Measurements from ENCODE around the gene SMO. TPM values are rescaled to one million over a fixed set of nuclear protein-coding genes. Genes with fewer than 3 reads are reported as not detected.

Gene SMO
- total RNA-seq, 1 experiment from 2014 or later, result 40.3 TPM

DNA sequence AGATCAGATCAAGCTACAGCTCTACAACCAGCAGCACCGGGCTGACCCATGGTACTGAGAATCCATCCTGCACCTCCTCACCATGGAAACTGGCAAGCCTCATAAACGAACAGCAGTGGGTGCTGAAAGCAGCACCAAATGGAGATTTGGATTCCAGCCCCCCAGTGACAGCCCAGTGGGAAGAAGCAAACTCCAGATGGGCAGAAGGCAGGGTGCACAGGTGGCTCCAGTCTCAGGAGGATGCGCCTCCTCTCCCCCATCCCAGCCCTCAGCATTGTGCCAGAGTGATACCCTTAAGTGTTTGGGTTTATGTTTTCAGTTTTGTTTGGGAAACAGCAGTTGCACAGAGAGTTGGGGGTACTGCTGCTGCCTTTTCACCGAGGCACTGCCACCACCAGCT, 20.6 kb upstream of the SMO start:
- Histone ChIP-seq H3K9me3 (ENCODE audit: low read depth, low read length, poor library complexity, severe bottlenecking) (no peaks in the 10 kb centered on the region), H3K4me1 (ENCODE audit: insufficient read depth, low read length, poor library complexity, severe bottlenecking) (peaks cover 14% of the 10 kb centered on the region), H3K27ac (ENCODE audit: low read depth, low read length, poor library complexity, severe bottlenecking) (no peak overlapping the region), H3K36me3 (ENCODE audit: insufficient read depth, low read length, poor library complexity, severe bottlenecking) (no peaks in the 10 kb centered on the region), H3K4me3 (ENCODE audit: low read depth, low read length, poor library complexity, severe bottlenecking) (no peak overlapping the region), H3K27me3 (replicated peaks; ENCODE audit: insufficient read depth, low read depth, low read length, poor library complexity) (no peaks in the 10 kb centered on the region)
- intact Hi-C loops (cut with micrococcal nuclease; ENCODE audit: unreplicated experiment), result no loop called here
- no peak for TF ChIP-seq EZH2 (IDR thresholded peaks at IDR 0.05; ENCODE audit: borderline replicate concordance, low read depth, low read length, poor library complexity, severe bottlenecking)
- TF ChIP-seq, protein P1, sequence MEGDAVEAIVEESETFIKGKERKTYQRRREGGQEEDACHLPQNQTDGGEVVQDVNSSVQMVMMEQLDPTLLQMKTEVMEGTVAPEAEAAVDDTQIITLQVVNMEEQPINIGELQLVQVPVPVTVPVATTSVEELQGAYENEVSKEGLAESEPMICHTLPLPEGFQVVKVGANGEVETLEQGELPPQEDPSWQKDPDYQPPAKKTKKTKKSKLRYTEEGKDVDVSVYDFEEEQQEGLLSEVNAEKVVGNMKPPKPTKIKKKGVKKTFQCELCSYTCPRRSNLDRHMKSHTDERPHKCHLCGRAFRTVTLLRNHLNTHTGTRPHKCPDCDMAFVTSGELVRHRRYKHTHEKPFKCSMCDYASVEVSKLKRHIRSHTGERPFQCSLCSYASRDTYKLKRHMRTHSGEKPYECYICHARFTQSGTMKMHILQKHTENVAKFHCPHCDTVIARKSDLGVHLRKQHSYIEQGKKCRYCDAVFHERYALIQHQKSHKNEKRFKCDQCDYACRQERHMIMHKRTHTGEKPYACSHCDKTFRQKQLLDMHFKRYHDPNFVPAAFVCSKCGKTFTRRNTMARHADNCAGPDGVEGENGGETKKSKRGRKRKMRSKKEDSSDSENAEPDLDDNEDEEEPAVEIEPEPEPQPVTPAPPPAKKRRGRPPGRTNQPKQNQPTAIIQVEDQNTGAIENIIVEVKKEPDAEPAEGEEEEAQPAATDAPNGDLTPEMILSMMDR (conservative IDR thresholded peaks at IDR 0.05; ENCODE audit: low read depth, low read length), result no peak
- no peak for DNase-seq (ENCODE audit: low spot score)
- ChIA-PET CTCF (no interaction called here), POLR2A (ENCODE audit: low non-redundant PET) (no interaction called here)
- no TSS peak for BruUV-seq (replicated peaks)

GRCh38 chr7:129168231-129169021, 20.0 kb upstream of the SMO start:
- peaks cover 14% of the 10 kb centered on the region for H3K4me1 ChIP-seq (ENCODE audit: insufficient read depth, low read length, poor library complexity, severe bottlenecking)
- H3K9me3 ChIP-seq (ENCODE audit: low read depth, low read length, poor library complexity, severe bottlenecking), result no peaks in the 10 kb centered on the region
- H3K36me3 ChIP-seq (ENCODE audit: insufficient read depth, low read length, poor library complexity, severe bottlenecking), result no peaks in the 10 kb centered on the region
- ChIA-PET POLR2A (ENCODE audit: low non-redundant PET) (interaction anchor here (0.6 kb wide), 1 partner anchor 9 kb away, joined by 3 read pairs; no protein-coding TSS in a partner anchor), CTCF (no interaction called here)
- no peak overlapping the region for H3K27ac ChIP-seq (ENCODE audit: low read depth, low read length, poor library complexity, severe bottlenecking)
- TF ChIP-seq, protein P1 (conservative IDR thresholded peaks at IDR 0.05; ENCODE audit: low read depth, low read length), result no peak
- H3K27me3 ChIP-seq (replicated peaks; ENCODE audit: insufficient read depth, low read depth, low read length, poor library complexity), result no peaks in the 10 kb centered on the region
- no peak for DNase-seq (ENCODE audit: low spot score)
- BruUV-seq (replicated peaks), result no TSS peak
- no peak overlapping the region for H3K4me3 ChIP-seq (ENCODE audit: low read depth, low read length, poor library complexity, severe bottlenecking)
- intact Hi-C loops (cut with micrococcal nuclease; ENCODE audit: unreplicated experiment), result no loop called here

- Histone ChIP-seq H3K27ac (ENCODE audit: low read depth, low read length, poor library complexity, severe bottlenecking) (peak overlapping the region; percentile 61), H3K4me3 (ENCODE audit: low read depth, low read length, poor library complexity, severe bottlenecking) (peak overlapping the region; percentile 36), H3K9me3 (ENCODE audit: low read depth, low read length, poor library complexity, severe bottlenecking) (no peaks in the 10 kb centered on the region), H3K4me1 (ENCODE audit: insufficient read depth, low read length, poor library complexity, severe bottlenecking) (peaks cover 14% of the 10 kb centered on the region), H3K36me3 (ENCODE audit: insufficient read depth, low read length, poor library complexity, severe bottlenecking) (no peaks in the 10 kb centered on the region), H3K27me3 (replicated peaks; ENCODE audit: insufficient read depth, low read depth, low read length, poor library complexity) (no peaks in the 10 kb centered on the region)
- TF ChIP-seq, protein P1 (conservative IDR thresholded peaks at IDR 0.05; ENCODE audit: low read depth, low read length), result no peak
- no peak for TF ChIP-seq EZH2 (IDR thresholded peaks at IDR 0.05; ENCODE audit: borderline replicate concordance, low read depth, low read length, poor library complexity, severe bottlenecking)
- ChIA-PET CTCF (no interaction called here), POLR2A (ENCODE audit: low non-redundant PET) (interaction anchor here (0.6 kb wide), 1 partner anchor 9 kb away, joined by 3 read pairs; no protein-coding TSS in a partner anchor)
- BruUV-seq (replicated peaks), result no TSS peak
- intact Hi-C loops (cut with micrococcal nuclease; ENCODE audit: unreplicated experiment), result no loop called here
- peak; percentile 65 for DNase-seq (ENCODE audit: low spot score)
Observed at GRCh38 chr7:129169171-129169671, 19.2 kb upstream of the SMO start.

Data from A673 (cell line).